Measurements from ENCODE around the gene CKAP5.

Gene CKAP5

GRCh38 chr11:46845740-46846509, at the start of gene CKAP5:
Gene CKAP5, minus strand, starts transcription at chr11:46846280. Its CDS starts 25,049 bp downstream, at chr11:46821231.
- no peak for TF ChIP-seq CTCF (conservative IDR thresholded peaks at IDR 0.05; ENCODE audit: control insufficient read depth, insufficient read depth, low read depth, low read length)
- DNase-seq (ENCODE audit: low read depth), result peak; percentile 86
- H3K4me3 ChIP-seq (ENCODE audit: control insufficient read depth, low read depth, low read length), result peak within 1 kb of the TSS; percentile 96

DNA sequence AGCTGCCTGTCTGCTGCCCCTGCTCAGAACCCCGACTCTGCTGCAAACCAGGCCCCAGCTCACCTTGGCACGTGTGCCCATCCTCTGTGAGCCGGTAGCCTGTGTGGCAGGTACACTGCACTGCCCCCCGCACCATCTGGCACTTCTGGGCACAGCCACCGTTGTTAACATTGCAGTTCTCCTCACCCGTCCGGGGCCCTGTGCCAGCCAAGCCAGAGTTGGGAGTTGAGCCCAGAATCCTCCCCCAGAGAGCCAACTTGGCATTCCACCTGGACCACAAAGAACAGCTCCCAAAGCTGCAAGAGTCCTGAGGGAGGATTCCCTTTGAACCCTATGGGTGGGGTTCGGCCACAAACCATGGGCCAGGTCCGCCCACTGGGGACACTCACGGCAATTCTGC, 49.7 kb upstream of the CKAP5 start:
- no peak for DNase-seq (ENCODE audit: low read depth)
- TF ChIP-seq CTCF (conservative IDR thresholded peaks at IDR 0.05; ENCODE audit: control insufficient read depth, insufficient read depth, low read depth, low read length), result no peak
- H3K4me3 ChIP-seq (ENCODE audit: control insufficient read depth, low read depth, low read length), result no peak overlapping the region

GRCh38 chr11:46894961-46895360, 48.9 kb upstream of the CKAP5 start:
- no peak for TF ChIP-seq CTCF (conservative IDR thresholded peaks at IDR 0.05; ENCODE audit: control insufficient read depth, insufficient read depth, low read depth, low read length)
- no peak overlapping the region for H3K4me3 ChIP-seq (ENCODE audit: control insufficient read depth, low read depth, low read length)
- DNase-seq (ENCODE audit: low read depth), result no peak

DNA sequence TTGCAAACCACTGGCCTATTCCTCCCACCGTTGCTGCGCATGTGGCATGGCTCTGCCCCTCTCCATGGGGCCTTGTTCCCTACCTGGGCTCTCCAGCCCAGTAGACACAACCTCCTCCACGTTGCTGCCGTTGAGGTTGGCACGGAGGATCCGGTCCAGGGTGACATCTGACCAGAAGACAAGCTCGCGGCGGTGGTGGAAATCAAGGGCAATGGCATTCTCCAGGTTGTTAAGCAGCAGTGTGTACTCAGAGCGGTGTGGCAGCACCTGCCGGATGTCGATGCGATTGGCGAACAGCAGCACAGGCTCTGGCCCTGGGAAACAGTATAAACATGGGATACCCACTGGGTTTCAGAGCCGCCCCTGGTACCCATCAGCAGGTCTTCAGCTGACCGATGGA, 48.4 kb upstream of the CKAP5 start:
- TF ChIP-seq CTCF (conservative IDR thresholded peaks at IDR 0.05; ENCODE audit: control insufficient read depth, insufficient read depth, low read depth, low read length), result no peak
- no peak overlapping the region for H3K4me3 ChIP-seq (ENCODE audit: control insufficient read depth, low read depth, low read length)
- no peak for DNase-seq (ENCODE audit: low read depth)

DNA sequence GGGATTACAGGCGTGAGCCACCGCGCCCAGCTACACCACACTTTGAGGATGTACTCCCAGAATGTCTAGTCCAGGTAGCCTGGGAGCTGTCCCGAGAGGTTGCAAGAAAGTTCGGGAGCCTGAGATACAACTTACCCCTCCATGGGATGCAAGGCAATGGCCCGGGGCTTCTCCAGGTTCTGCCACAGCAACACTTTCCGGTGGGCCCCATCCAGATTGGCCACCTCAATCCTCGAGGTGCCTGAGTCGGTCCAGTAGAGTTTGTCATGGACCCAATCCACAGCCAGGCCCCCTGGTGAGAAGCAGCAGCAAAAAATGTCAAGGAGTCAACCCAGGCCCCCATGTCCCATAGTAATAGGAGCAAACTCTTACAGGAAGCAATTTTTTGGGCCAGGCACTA, 46.8 kb upstream of the CKAP5 start:
- no peak overlapping the region for H3K4me3 ChIP-seq (ENCODE audit: control insufficient read depth, low read depth, low read length)
- no peak for DNase-seq (ENCODE audit: low read depth)
- TF ChIP-seq CTCF (conservative IDR thresholded peaks at IDR 0.05; ENCODE audit: control insufficient read depth, insufficient read depth, low read depth, low read length), result no peak

- no peak overlapping the region for H3K4me3 ChIP-seq (ENCODE audit: control insufficient read depth, low read depth, low read length)
- DNase-seq (ENCODE audit: low read depth), result no peak
- no peak for TF ChIP-seq CTCF (conservative IDR thresholded peaks at IDR 0.05; ENCODE audit: control insufficient read depth, insufficient read depth, low read depth, low read length)
These were observed 46.0 kb upstream of the CKAP5 start for GRCh38 chr11:46892109-46892508.

Measured in fibroblast of mammary gland (primary cell).